Karpas-422 (cell line): ENCODE measurements around the gene TPCN2. TPM values are rescaled to one million over a fixed set of nuclear protein-coding genes. Genes with fewer than 3 reads are reported as not detected.
"Not testable (repeated sequence)": the region's sequence is repeated elsewhere in the genome, so short reads cannot be mapped to it uniquely, and the experiment has no call there.

ENCODE experiments used
- DNase-seq: peaks from one replicate; pipeline ENCODE4 v3.0.0-alpha.2; 2015
- H2AFZ ChIP-seq: fragments of 200-600 bp; sonication (generic); 2 replicates; pipeline ENCODE4 v1.6.1; 2014; ENCODE audit warnings: antibody characterized with exemption, low read length, mixed read lengths
- H3K27ac ChIP-seq: fragments of 200-600 bp; sonication (generic); 2 replicates; pipeline ENCODE4 v1.5.1; 2014; ENCODE audit warnings: mild to moderate bottlenecking, low read length, moderate library complexity
- H3K27me3 ChIP-seq: fragments of 200-600 bp; sonication (generic); 2 replicates; pipeline ENCODE4 v1.6.1; 2014; ENCODE audit warnings: low read length, mixed read lengths
- H3K36me3 ChIP-seq: fragments of 200-600 bp; sonication (generic); 2 replicates; pipeline ENCODE4 v1.6.1; 2014; ENCODE audit warnings: low read length, mixed read lengths; ENCODE audit not compliant: insufficient read depth
- H3K4me1 ChIP-seq: fragments of 200-600 bp; sonication (generic); 2 replicates; pipeline ENCODE4 v1.6.1; 2014; ENCODE audit warnings: mild to moderate bottlenecking, low read length, mixed read lengths
- H3K4me2 ChIP-seq: fragments of 200-600 bp; sonication (generic); 2 replicates; pipeline ENCODE4 v1.6.1; 2014; ENCODE audit warnings: low read length, low read depth, mild to moderate bottlenecking; ENCODE audit not compliant: poor library complexity, severe bottlenecking
- H3K4me3 ChIP-seq: fragments of 200-600 bp; sonication (generic); 2 replicates; pipeline ENCODE4 v1.5.1; 2014; ENCODE audit warnings: mild to moderate bottlenecking, antibody characterized with exemption, low read length, mixed read lengths
- H3K79me2 ChIP-seq: fragments of 200-600 bp; sonication (generic); 2 replicates; pipeline ENCODE4 v1.6.1; 2014; ENCODE audit warnings: mild to moderate bottlenecking, low read length, mixed read lengths
- H3K9ac ChIP-seq: fragments of 200-600 bp; sonication (generic); 2 replicates; pipeline ENCODE4 v1.6.0; 2014; ENCODE audit warnings: low read length
- H3K9me2 ChIP-seq: fragments of 200-600 bp; sonication (generic), shearing (Covaris generic); replicated peaks from 2 replicates; pipeline ENCODE4 v1.6.0; 2014; ENCODE audit warnings: mild to moderate bottlenecking, low read length, moderate library complexity; ENCODE audit not compliant: insufficient read depth
- H3K9me3 ChIP-seq: fragments of 300-700, 200-600 bp; sonication (generic); 2 replicates; pipeline ENCODE4 v1.6.1; 2014; ENCODE audit warnings: low read length, mixed read lengths
- H4K20me1 ChIP-seq: fragments of 200-600 bp; sonication (generic); 2 replicates; pipeline ENCODE4 v1.6.1; 2014; ENCODE audit warnings: mild to moderate bottlenecking, antibody characterized with exemption, low read length, low read depth; ENCODE audit not compliant: insufficient read depth
- total RNA-seq: library from RNA; depleted of rRNA; stranded (reverse); fragments of >200 nt; shearing (Covaris generic); gene quantifications from 2 replicates; pipeline ENCODE4 v1.2.3, GENCODE V29; 2014; ENCODE audit warnings: low replicate concordance

Gene TPCN2
- total RNA-seq, 1 experiment from 2014 or later: 37.6 TPM

GRCh38 chr11:69131644-69132300 lies 83.0 kb downstream of the TPCN2 start:
- Histone ChIP-seq H2AFZ (no peak overlapping the region), H3K4me2 (no peak overlapping the region), H3K9ac (no peak overlapping the region)

GRCh38 chr11:69132301-69132670 lies 83.6 kb downstream of the TPCN2 start:
- Histone ChIP-seq H3K9me2 (no peaks in the 10 kb centered on the region), H3K4me1 (no peaks in the 10 kb centered on the region), H3K9me3 (no peaks in the 10 kb centered on the region), H3K4me2 (no peak overlapping the region), H3K79me2 (no peaks in the 10 kb centered on the region), H4K20me1 (no peaks in the 10 kb centered on the region), H3K27me3 (no peaks in the 10 kb centered on the region), H3K4me3 (no peak overlapping the region), H2AFZ (no peak overlapping the region), H3K36me3 (no peaks in the 10 kb centered on the region), H3K27ac (no peak overlapping the region), H3K9ac (no peak overlapping the region)
- DNase-seq: no peak

More at GRCh38 chr11:69131644-69132300, 83.0 kb downstream of the TPCN2 start:
- Histone ChIP-seq H3K9me2 (no peaks in the 10 kb centered on the region), H3K27me3 (no peaks in the 10 kb centered on the region), H3K9me3 (no peaks in the 10 kb centered on the region), H3K4me1 (no peaks in the 10 kb centered on the region), H4K20me1 (no peaks in the 10 kb centered on the region), H3K27ac (no peak overlapping the region), H3K4me3 (no peak overlapping the region), H3K79me2 (no peaks in the 10 kb centered on the region), H3K36me3 (no peaks in the 10 kb centered on the region)
- DNase-seq: no peak

DNA sequence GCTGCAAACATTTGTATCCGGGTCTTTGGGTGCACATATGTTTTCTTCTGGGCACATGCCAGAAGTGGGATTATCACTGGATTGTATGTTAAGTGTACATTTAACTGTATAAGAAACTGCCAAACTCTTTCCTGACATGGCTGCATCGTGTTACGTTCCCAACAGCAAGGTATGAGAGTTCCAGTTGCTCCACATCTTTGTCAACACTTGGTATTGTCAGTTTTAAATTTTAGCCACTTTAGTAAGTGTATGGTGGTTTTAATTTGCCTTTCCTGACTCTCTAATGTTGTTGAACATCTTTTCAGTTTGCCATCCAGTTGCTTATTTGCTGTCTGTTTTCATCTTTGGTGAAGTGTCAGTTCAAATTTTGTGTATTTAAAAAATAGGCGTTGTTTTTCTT lies 84.5 kb downstream of the TPCN2 start:
- H3K27me3 ChIP-seq: no peaks in the 10 kb centered on the region
- no peaks in the 10 kb centered on the region for H3K79me2 ChIP-seq
- H3K4me1 ChIP-seq: no peaks in the 10 kb centered on the region
- no peaks in the 10 kb centered on the region for H3K9me3 ChIP-seq
- no peak overlapping the region for H3K9ac ChIP-seq
- H4K20me1 ChIP-seq: no peaks in the 10 kb centered on the region
- H3K9me2 ChIP-seq: no peaks in the 10 kb centered on the region
- no peak for DNase-seq
- no peak overlapping the region for H3K27ac ChIP-seq
- H2AFZ ChIP-seq: no peak overlapping the region
- H3K4me2 ChIP-seq: no peak overlapping the region
- H3K4me3 ChIP-seq: no peak overlapping the region
- H3K36me3 ChIP-seq: no peaks in the 10 kb centered on the region

DNA sequence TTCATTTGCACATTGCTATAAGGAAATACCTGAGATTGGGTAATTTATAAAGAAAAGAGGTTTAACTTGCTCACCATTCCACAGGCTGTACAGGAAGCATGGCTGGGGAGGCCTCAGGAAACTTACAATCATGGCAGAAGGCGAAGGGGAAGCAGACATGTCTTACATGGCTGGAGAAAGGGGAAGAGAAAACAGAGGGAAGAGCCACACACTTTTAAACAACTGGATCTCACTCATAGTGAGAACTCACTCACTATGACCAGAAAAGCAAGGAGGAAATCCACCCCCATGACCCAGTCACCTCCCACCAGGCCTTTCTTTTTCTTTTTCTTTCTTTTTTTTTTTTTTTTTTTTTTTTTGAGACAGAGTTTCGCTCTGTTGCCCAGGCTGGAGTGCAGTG lies 85.5 kb downstream of the TPCN2 start:
- not testable (repeated sequence) for H3K27me3 ChIP-seq, H3K4me2 ChIP-seq, DNase-seq

GRCh38 chr11:69134957-69135356 lies 86.2 kb downstream of the TPCN2 start:
- DNase-seq: no peak
- no peaks in the 10 kb centered on the region for H3K79me2 ChIP-seq
- no peak overlapping the region for H3K4me2 ChIP-seq
- H3K27ac ChIP-seq: no peak overlapping the region
- H3K4me1 ChIP-seq: no peaks in the 10 kb centered on the region
- no peaks in the 10 kb centered on the region for H4K20me1 ChIP-seq
- H3K36me3 ChIP-seq: no peaks in the 10 kb centered on the region
- H2AFZ ChIP-seq: no peak overlapping the region
- H3K9ac ChIP-seq: no peak overlapping the region
- H3K27me3 ChIP-seq: no peaks in the 10 kb centered on the region
- H3K9me2 ChIP-seq: no peaks in the 10 kb centered on the region
- no peaks in the 10 kb centered on the region for H3K9me3 ChIP-seq
- no peak overlapping the region for H3K4me3 ChIP-seq

More for the DNA sequence above, 85.5 kb downstream of the TPCN2 start:
- H2AFZ ChIP-seq, H3K9ac ChIP-seq, H3K9me2 ChIP-seq, H3K9me3 ChIP-seq, H3K4me3 ChIP-seq, H3K27ac ChIP-seq, H4K20me1 ChIP-seq, H3K36me3 ChIP-seq, H3K79me2 ChIP-seq, H3K4me1 ChIP-seq: not testable (repeated sequence)

GRCh38 chr11:69135420-69136363 lies 87.0 kb downstream of the TPCN2 start:
- no peaks in the 10 kb centered on the region for H3K79me2 ChIP-seq

GRCh38 chr11:69136471-69136870 lies 87.7 kb downstream of the TPCN2 start:
- H3K4me1 ChIP-seq: no peaks in the 10 kb centered on the region
- no peak overlapping the region for H2AFZ ChIP-seq
- H3K9me2 ChIP-seq: no peaks in the 10 kb centered on the region
- no peaks in the 10 kb centered on the region for H3K27me3 ChIP-seq
- no peaks in the 10 kb centered on the region for H3K79me2 ChIP-seq
- H3K36me3 ChIP-seq: no peaks in the 10 kb centered on the region
- no peak overlapping the region for H3K4me3 ChIP-seq
- no peak for DNase-seq
- H3K9ac ChIP-seq: no peak overlapping the region
- no peaks in the 10 kb centered on the region for H3K9me3 ChIP-seq
- H3K27ac ChIP-seq: no peak overlapping the region
- H3K4me2 ChIP-seq: no peak overlapping the region
- no peaks in the 10 kb centered on the region for H4K20me1 ChIP-seq

More at GRCh38 chr11:69135420-69136363, 87.0 kb downstream of the TPCN2 start:
- DNase-seq: no peak
- H4K20me1 ChIP-seq: no peaks in the 10 kb centered on the region
- no peaks in the 10 kb centered on the region for H3K36me3 ChIP-seq
- H3K4me2 ChIP-seq: no peak overlapping the region
- H3K9ac ChIP-seq: no peak overlapping the region
- no peak overlapping the region for H3K27ac ChIP-seq
- no peaks in the 10 kb centered on the region for H3K9me3 ChIP-seq
- H3K27me3 ChIP-seq: no peaks in the 10 kb centered on the region
- H2AFZ ChIP-seq: no peak overlapping the region
- H3K9me2 ChIP-seq: no peaks in the 10 kb centered on the region
- no peak overlapping the region for H3K4me3 ChIP-seq
- no peaks in the 10 kb centered on the region for H3K4me1 ChIP-seq

- DNase-seq: no peak
- no peaks in the 10 kb centered on the region for H3K79me2 ChIP-seq
- no peak overlapping the region for H3K9ac ChIP-seq
- H3K27ac ChIP-seq: no peak overlapping the region
- H3K9me3 ChIP-seq: no peaks in the 10 kb centered on the region
- no peak overlapping the region for H3K4me2 ChIP-seq
- no peak overlapping the region for H2AFZ ChIP-seq
- H3K36me3 ChIP-seq: no peaks in the 10 kb centered on the region
- H4K20me1 ChIP-seq: no peaks in the 10 kb centered on the region
- no peaks in the 10 kb centered on the region for H3K9me2 ChIP-seq
- H3K4me3 ChIP-seq: no peak overlapping the region
- H3K27me3 ChIP-seq: no peaks in the 10 kb centered on the region
- H3K4me1 ChIP-seq: no peaks in the 10 kb centered on the region
Observed at GRCh38 chr11:69137151-69137844, 88.6 kb downstream of the TPCN2 start.
